SH-SY5Y (cell line): ENCODE results near the gene GALNTL6.

ENCODE experiments used
- GATA2 ChIP-seq: IDR thresholded peaks from 2 replicates; pipeline ENCODE4 v1.6.1; 2011; ENCODE audit warnings: mild to moderate bottlenecking, low read depth, low read length
- GATA3 ChIP-seq: IDR thresholded peaks from 2 replicates; pipeline ENCODE4 v1.6.1; 2011; ENCODE audit warnings: low read depth, mild to moderate bottlenecking, low read length, moderate library complexity

DNA sequence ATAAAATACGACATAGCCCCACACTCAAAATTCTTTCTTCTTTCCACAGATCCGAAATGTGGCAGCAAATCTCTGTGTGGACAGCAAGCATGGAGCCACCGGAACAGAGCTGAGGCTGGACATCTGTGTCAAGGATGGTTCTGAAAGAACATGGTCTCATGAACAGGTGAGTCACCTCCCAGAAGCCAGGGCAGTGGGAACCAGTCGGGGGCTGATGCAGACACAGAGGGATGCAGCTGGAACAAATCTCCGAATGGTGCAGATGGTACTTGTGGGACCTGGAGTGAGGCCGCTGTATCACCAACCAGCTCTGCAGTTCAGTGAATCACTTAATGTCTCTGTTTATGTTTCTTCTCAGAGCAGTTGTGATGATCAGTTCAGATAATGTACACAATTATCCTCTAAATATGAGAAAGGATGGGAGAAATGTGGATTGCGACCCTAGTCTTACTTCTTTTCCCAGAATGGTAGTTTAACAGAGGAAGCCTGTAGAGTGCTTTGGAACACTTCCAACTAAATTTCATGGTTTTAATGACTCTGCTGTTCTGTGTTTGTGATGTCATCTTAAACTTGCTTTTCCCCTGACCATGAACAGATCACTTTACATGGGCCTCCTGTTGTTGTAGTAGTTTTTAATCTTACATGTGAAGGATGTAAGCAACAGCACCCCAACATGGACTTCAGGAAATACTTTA is 1196.1 kb downstream of the GALNTL6 start:
- TF ChIP-seq GATA2 (peak; percentile 46; the same call in 1 of the 2 replicates), GATA3 (no peak)
